ENCODE results near the gene LRRC66.
A peak's percentile ranks its signal among the peaks of the same experiment; 100 is the strongest.

LRRC66 gene

DNA sequence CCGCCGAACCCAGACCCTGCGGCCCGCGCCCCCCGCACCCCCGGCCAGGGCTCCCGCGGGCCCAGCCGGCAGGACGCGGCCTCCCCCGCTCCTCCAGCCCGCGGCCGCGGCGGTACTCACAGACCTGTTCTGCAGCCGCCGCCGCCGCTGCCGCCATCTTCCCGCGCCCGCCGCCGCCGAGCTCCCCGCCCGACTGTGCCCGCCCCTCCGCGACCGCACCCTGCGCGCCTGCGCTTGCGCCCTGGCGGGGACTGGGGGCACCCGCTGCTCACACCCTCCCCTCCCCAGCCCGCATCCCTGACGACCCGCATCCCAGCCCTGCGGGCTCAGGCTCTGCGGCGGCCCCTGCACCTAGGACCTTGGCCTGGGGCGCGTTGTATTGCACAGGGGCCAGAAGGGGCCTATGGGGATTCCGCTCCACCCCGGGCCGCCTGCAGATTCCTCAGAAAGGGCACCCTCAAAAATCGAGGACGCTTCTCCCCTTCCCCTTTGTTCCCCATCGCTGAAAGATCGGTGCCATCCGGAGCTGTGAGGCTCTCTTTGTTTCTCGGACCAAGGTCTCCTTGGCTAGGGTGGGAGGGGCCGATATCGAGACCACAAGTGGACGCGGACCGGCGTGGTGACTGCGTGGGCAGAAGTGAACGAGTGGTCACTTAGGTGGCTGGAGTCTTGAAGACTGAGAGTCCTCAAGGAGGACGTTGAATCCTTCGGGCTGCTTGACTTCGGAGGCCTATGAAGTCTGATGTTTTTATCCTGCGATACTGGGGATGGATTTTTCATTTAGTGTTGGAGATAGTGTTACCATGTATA lies 18.1 kb upstream of the LRRC66 start, which contains the start of gene SGCB:
Gene SGCB (minus strand): TSS at position 197 of the 810 bp plus-strand sequence. CDS start 40 bp downstream, at position 157.
- peak within 1 kb of the TSS; percentile 81 for H3K56ac ChIP-seq (ENCODE audit: low read length)
- peak within 1 kb of the TSS; percentile 52 for H3K4me2 ChIP-seq (ENCODE audit: low read length)
- H3K36me3 ChIP-seq (ENCODE audit: control insufficient read depth, insufficient read depth, low read length), result no peaks in the 10 kb centered on the region
- peaks cover 4% of the 10 kb centered on the region for H3K79me2 ChIP-seq (ENCODE audit: control insufficient read depth, insufficient read depth, low read length)
- peak within 1 kb of the TSS; percentile 79 for H3K9ac ChIP-seq (ENCODE audit: low read length)
- DNase-seq, result peak; percentile 63
- H3K4me1 ChIP-seq (ENCODE audit: control insufficient read depth, low read depth, low read length), result no peaks in the 10 kb centered on the region
- WGBS (ENCODE audit: extremely low coverage, insufficient coverage, low lambda C conversion rate), result no CpG with 5 or more reads among the region's 70 CpGs
- no peak within 1 kb of the TSS for H4K5ac ChIP-seq (ENCODE audit: low read length)
- H3K27ac ChIP-seq (ENCODE audit: low read depth, low read length), result no peak within 1 kb of the TSS
- H4K8ac ChIP-seq (ENCODE audit: low read depth, low read length), result peak within 1 kb of the TSS; percentile 95
- no peak within 1 kb of the TSS for H2BK15ac ChIP-seq (replicated peaks; ENCODE audit: low read depth)
- H3K27me3 ChIP-seq (ENCODE audit: insufficient read depth, low read length, poor library complexity), result no peaks in the 10 kb centered on the region
- H3K4ac ChIP-seq (ENCODE audit: low read depth, low read length), result peak within 1 kb of the TSS; percentile 78
- peak within 1 kb of the TSS; percentile 98 for H3K18ac ChIP-seq (ENCODE audit: low read length)
- H3K79me1 ChIP-seq (ENCODE audit: low read length), result peaks cover 7% of the 10 kb centered on the region
- H3K4me3 ChIP-seq (ENCODE audit: low read length), result peak within 1 kb of the TSS; percentile 62
- peak within 1 kb of the TSS; percentile 5 for H2BK5ac ChIP-seq (ENCODE audit: low read length)
- H3K23ac ChIP-seq (ENCODE audit: low read length), result peak within 1 kb of the TSS; percentile 20
- H2BK120ac ChIP-seq (ENCODE audit: low read depth, low read length), result peak within 1 kb of the TSS; percentile 82
- no peak within 1 kb of the TSS for H2AK5ac ChIP-seq (ENCODE audit: low read length)

DNA sequence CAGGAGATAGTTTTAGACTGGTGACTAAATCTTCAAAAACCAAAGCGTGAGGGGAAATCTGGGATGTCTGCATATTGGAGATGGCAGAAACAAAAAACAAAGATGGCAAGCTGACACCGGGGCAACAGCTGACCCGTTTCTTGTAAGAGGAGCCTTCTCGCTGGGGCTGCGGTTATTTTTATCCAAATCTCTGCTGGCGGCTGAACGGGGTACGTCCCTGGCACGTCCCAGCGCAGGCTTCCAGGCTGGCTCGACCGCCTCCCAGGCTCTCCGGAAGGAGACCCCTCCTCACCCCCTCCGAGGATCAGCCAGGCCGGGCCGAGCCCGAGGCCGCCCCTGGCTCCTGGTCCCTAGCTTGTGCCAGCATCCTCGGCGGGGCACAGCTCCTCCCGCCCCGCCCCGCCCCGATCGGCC lies 17.5 kb upstream of the LRRC66 start:
- H2BK120ac ChIP-seq (ENCODE audit: low read depth, low read length), result peak overlapping the region; percentile 82

DNA sequence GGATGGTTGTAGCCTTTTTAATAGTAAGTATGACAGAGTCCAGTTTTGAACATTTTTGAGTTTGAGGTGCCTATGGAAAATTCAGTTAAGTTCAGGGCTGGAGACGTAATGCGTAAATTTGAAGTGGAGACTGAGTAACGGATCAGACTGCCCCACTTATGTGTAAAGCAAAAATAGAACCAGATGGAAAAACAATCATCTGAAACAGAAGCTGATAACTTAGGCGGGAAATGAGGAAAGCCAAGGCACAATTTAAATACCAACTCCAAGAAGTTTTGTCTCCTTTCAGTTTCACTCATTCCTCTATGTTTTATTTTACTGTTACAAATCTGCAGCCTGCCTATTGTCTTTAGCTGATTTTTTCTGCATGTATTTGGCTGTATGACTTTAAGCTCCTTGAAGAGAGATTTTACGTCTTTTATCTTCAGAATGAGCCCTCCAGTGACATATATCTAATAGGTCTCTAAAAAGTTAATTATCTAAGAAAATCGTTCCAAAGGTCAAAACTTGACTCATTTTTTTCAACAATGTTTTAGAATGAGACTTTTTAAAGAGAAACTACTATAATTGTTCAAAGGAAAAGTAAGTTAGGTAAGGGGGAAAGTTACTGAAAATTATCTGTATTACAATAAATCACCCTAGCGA lies 16.8 kb upstream of the LRRC66 start:
- DNase-seq, result no peak
- no peak overlapping the region for H2BK5ac ChIP-seq (ENCODE audit: low read length)
- no peaks in the 10 kb centered on the region for H3K27me3 ChIP-seq (ENCODE audit: insufficient read depth, low read length, poor library complexity)
- no peak overlapping the region for H3K4me2 ChIP-seq (ENCODE audit: low read length)
- H3K4me3 ChIP-seq (ENCODE audit: low read length), result no peak overlapping the region
- peaks cover 4% of the 10 kb centered on the region for H3K79me2 ChIP-seq (ENCODE audit: control insufficient read depth, insufficient read depth, low read length)
- H2BK15ac ChIP-seq (replicated peaks; ENCODE audit: low read depth), result no peak overlapping the region
- H3K4ac ChIP-seq (ENCODE audit: low read depth, low read length), result no peak overlapping the region
- no peak overlapping the region for H4K5ac ChIP-seq (ENCODE audit: low read length)
- H4K8ac ChIP-seq (ENCODE audit: low read depth, low read length), result no peak overlapping the region
- H3K27ac ChIP-seq (ENCODE audit: low read depth, low read length), result no peak overlapping the region
- H3K23ac ChIP-seq (ENCODE audit: low read length), result no peak overlapping the region
- WGBS (ENCODE audit: extremely low coverage, insufficient coverage, low lambda C conversion rate), result no CpG with 5 or more reads among the region's 7 CpGs
- peaks cover 7% of the 10 kb centered on the region for H3K79me1 ChIP-seq (ENCODE audit: low read length)
- H2BK120ac ChIP-seq (ENCODE audit: low read depth, low read length), result no peak overlapping the region
- no peak overlapping the region for H3K18ac ChIP-seq (ENCODE audit: low read length)
- no peak overlapping the region for H2AK5ac ChIP-seq (ENCODE audit: low read length)
- H3K4me1 ChIP-seq (ENCODE audit: control insufficient read depth, low read depth, low read length), result no peaks in the 10 kb centered on the region
- no peak overlapping the region for H3K9ac ChIP-seq (ENCODE audit: low read length)
- no peaks in the 10 kb centered on the region for H3K36me3 ChIP-seq (ENCODE audit: control insufficient read depth, insufficient read depth, low read length)
- no peak overlapping the region for H3K56ac ChIP-seq (ENCODE audit: low read length)

More for the DNA sequence above, 17.5 kb upstream of the LRRC66 start:
- H4K5ac ChIP-seq (ENCODE audit: low read length), result no peak overlapping the region
- no peaks in the 10 kb centered on the region for H3K27me3 ChIP-seq (ENCODE audit: insufficient read depth, low read length, poor library complexity)
- peak overlapping the region; percentile 95 for H4K8ac ChIP-seq (ENCODE audit: low read depth, low read length)
- peak overlapping the region; percentile 98 for H3K18ac ChIP-seq (ENCODE audit: low read length)
- H3K9ac ChIP-seq (ENCODE audit: low read length), result peak overlapping the region; percentile 79
- peak overlapping the region; percentile 81 for H3K56ac ChIP-seq (ENCODE audit: low read length)
- H3K4me2 ChIP-seq (ENCODE audit: low read length), result peak overlapping the region; percentile 35
- H3K4ac ChIP-seq (ENCODE audit: low read depth, low read length), result peak overlapping the region; percentile 78
- peak overlapping the region; percentile 62 for H3K4me3 ChIP-seq (ENCODE audit: low read length)
- no peak overlapping the region for H2BK15ac ChIP-seq (replicated peaks; ENCODE audit: low read depth)
- H3K23ac ChIP-seq (ENCODE audit: low read length), result no peak overlapping the region
- no peak overlapping the region for H2AK5ac ChIP-seq (ENCODE audit: low read length)
- H3K4me1 ChIP-seq (ENCODE audit: control insufficient read depth, low read depth, low read length), result no peaks in the 10 kb centered on the region
- peaks cover 4% of the 10 kb centered on the region for H3K79me2 ChIP-seq (ENCODE audit: control insufficient read depth, insufficient read depth, low read length)
- H3K79me1 ChIP-seq (ENCODE audit: low read length), result peaks cover 7% of the 10 kb centered on the region
- no peaks in the 10 kb centered on the region for H3K36me3 ChIP-seq (ENCODE audit: control insufficient read depth, insufficient read depth, low read length)
- no CpG with 5 or more reads among the region's 25 CpGs for WGBS (ENCODE audit: extremely low coverage, insufficient coverage, low lambda C conversion rate)
- no peak overlapping the region for H3K27ac ChIP-seq (ENCODE audit: low read depth, low read length)
- DNase-seq, result peak; percentile 51
- H2BK5ac ChIP-seq (ENCODE audit: low read length), result no peak overlapping the region

DNA sequence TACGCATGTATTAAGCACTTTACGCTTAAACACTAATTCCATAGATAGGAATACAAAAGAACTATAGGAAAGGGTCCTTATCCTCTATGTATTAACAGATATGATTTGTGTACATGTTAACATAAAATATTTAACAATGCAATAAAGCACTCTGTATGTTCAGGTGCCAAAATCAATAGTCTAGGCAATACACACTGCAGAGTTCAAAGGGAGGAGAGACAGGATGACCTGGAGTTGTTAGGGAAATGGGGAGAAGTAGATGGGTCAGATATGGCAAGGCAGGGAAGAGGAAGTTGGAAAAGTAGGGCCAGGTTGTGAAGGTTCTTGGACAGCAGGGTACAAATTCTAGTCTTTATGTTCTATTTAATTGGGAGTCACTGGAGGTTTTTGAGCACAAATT lies 15.0 kb upstream of the LRRC66 start:
- DNase-seq, result no peak
- Histone ChIP-seq H3K27ac (ENCODE audit: low read depth, low read length) (no peak overlapping the region), H3K4me3 (ENCODE audit: low read length) (no peak overlapping the region), H3K4ac (ENCODE audit: low read depth, low read length) (no peak overlapping the region), H3K4me1 (ENCODE audit: control insufficient read depth, low read depth, low read length) (no peaks in the 10 kb centered on the region), H2BK15ac (replicated peaks; ENCODE audit: low read depth) (no peak overlapping the region), H3K79me2 (ENCODE audit: control insufficient read depth, insufficient read depth, low read length) (peaks cover 4% of the 10 kb centered on the region), H3K9ac (ENCODE audit: low read length) (no peak overlapping the region), H3K79me1 (ENCODE audit: low read length) (peaks cover 7% of the 10 kb centered on the region), H3K18ac (ENCODE audit: low read length) (no peak overlapping the region), H3K23ac (ENCODE audit: low read length) (no peak overlapping the region), H3K4me2 (ENCODE audit: low read length) (no peak overlapping the region), H3K56ac (ENCODE audit: low read length) (no peak overlapping the region), H3K27me3 (ENCODE audit: insufficient read depth, low read length, poor library complexity) (no peaks in the 10 kb centered on the region), H3K36me3 (ENCODE audit: control insufficient read depth, insufficient read depth, low read length) (no peaks in the 10 kb centered on the region), H4K8ac (ENCODE audit: low read depth, low read length) (no peak overlapping the region), H2BK5ac (ENCODE audit: low read length) (no peak overlapping the region), H2AK5ac (ENCODE audit: low read length) (no peak overlapping the region), H4K5ac (ENCODE audit: low read length) (no peak overlapping the region), H2BK120ac (ENCODE audit: low read depth, low read length) (no peak overlapping the region)
- no CpG with 5 or more reads among the region's 2 CpGs for WGBS (ENCODE audit: extremely low coverage, insufficient coverage, low lambda C conversion rate)

DNA sequence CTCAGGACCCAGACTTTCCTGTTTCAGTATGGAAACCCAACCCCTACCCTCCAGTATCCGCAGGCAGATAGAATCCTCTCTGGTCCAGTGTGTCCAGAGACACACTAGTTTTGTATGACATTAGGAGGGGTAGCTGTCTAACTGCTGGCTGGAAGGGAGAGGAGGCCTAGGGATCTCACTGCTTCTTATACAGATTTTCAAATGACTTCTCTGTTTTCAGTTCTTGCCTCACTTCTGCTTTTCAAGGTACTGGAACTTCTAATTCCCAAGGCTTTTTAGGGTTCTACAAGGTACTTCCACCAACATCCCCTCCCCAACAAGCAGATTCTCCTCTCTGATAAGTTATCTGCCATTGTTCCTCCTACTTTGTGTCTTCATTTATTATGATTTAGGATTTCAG lies 11.8 kb upstream of the LRRC66 start:
- Histone ChIP-seq H3K4ac (ENCODE audit: low read depth, low read length) (no peak overlapping the region), H3K56ac (ENCODE audit: low read length) (no peak overlapping the region), H4K5ac (ENCODE audit: low read length) (no peak overlapping the region), H3K79me2 (ENCODE audit: control insufficient read depth, insufficient read depth, low read length) (peaks cover 4% of the 10 kb centered on the region), H3K79me1 (ENCODE audit: low read length) (peaks cover 7% of the 10 kb centered on the region), H3K36me3 (ENCODE audit: control insufficient read depth, insufficient read depth, low read length) (peaks cover 1% of the 10 kb centered on the region), H3K27ac (ENCODE audit: low read depth, low read length) (no peak overlapping the region), H3K27me3 (ENCODE audit: insufficient read depth, low read length, poor library complexity) (no peaks in the 10 kb centered on the region), H4K8ac (ENCODE audit: low read depth, low read length) (no peak overlapping the region), H3K4me2 (ENCODE audit: low read length) (no peak overlapping the region), H3K18ac (ENCODE audit: low read length) (no peak overlapping the region), H3K4me3 (ENCODE audit: low read length) (no peak overlapping the region), H2BK15ac (replicated peaks; ENCODE audit: low read depth) (no peak overlapping the region), H3K23ac (ENCODE audit: low read length) (no peak overlapping the region), H2BK5ac (ENCODE audit: low read length) (no peak overlapping the region), H2BK120ac (ENCODE audit: low read depth, low read length) (no peak overlapping the region), H2AK5ac (ENCODE audit: low read length) (no peak overlapping the region), H3K9ac (ENCODE audit: low read length) (no peak overlapping the region), H3K4me1 (ENCODE audit: control insufficient read depth, low read depth, low read length) (no peaks in the 10 kb centered on the region)
- WGBS (ENCODE audit: extremely low coverage, insufficient coverage, low lambda C conversion rate), result no CpG with 5 or more reads among the region's 1 CpG
- DNase-seq, result no peak

Measured in mesendoderm (in vitro differentiated cells).